ENCODE data around the gene AP3S2. TPM values are rescaled to one million over a fixed set of nuclear protein-coding genes. Genes with fewer than 3 reads are reported as not detected.
A peak's percentile ranks its signal among the peaks of the same experiment; 100 is the strongest.

AP3S2 gene
- total and polyA plus RNA-seq, 2 experiments from 2014 or later = 31.0 to 50.2 TPM

- no peak overlapping the region for H3K4me3 ChIP-seq
- DNase-seq (ENCODE audit: low read depth in 1 of 2, low spot score in 1 of 2) = no peak
Measured at GRCh38 chr15:89829616-89830440, 64.0 kb downstream of the AP3S2 start.

GRCh38 chr15:89829161-89829560 lies 64.6 kb downstream of the AP3S2 start:
- Histone ChIP-seq H3K4me3 (no peak overlapping the region), H3K36me3 (peaks cover 7% of the 10 kb centered on the region), H3K4me1 (ENCODE audit: low read depth) (peaks cover 16% of the 10 kb centered on the region), H3K27me3 (no peaks in the 10 kb centered on the region), H3K9me3 (ENCODE audit: low read depth) (no peaks in the 10 kb centered on the region), H3K27ac (peak overlapping the region; percentile 81)
- no peak for TF ChIP-seq CTCF (IDR thresholded peaks at IDR 0.05; ENCODE audit: low read depth, low read length)
- DNase-seq (ENCODE audit: low read depth in 1 of 2, low spot score in 1 of 2) = no peak

More at GRCh38 chr15:89829616-89830440, 64.0 kb downstream of the AP3S2 start:
- no peaks in the 10 kb centered on the region for H3K9me3 ChIP-seq (ENCODE audit: low read depth)
- peaks cover 16% of the 10 kb centered on the region for H3K4me1 ChIP-seq (ENCODE audit: low read depth)
- peaks cover 12% of the 10 kb centered on the region for H3K36me3 ChIP-seq
- no peak for TF ChIP-seq CTCF (IDR thresholded peaks at IDR 0.05; ENCODE audit: low read depth, low read length)
- peak overlapping the region; percentile 81 for H3K27ac ChIP-seq
- no peaks in the 10 kb centered on the region for H3K27me3 ChIP-seq

GRCh38 chr15:89828281-89829145 lies 65.3 kb downstream of the AP3S2 start:
- no peaks in the 10 kb centered on the region for H3K9me3 ChIP-seq (ENCODE audit: low read depth)
- peaks cover 3% of the 10 kb centered on the region for H3K36me3 ChIP-seq
- peak; percentile 56 to 74 for DNase-seq (ENCODE audit: low read depth in 1 of 2, low spot score in 1 of 2)
- TF ChIP-seq CTCF (IDR thresholded peaks at IDR 0.05; ENCODE audit: low read depth, low read length) = no peak
- no peaks in the 10 kb centered on the region for H3K27me3 ChIP-seq
- peak overlapping the region; percentile 81 for H3K27ac ChIP-seq
- H3K4me3 ChIP-seq = no peak overlapping the region
- H3K4me1 ChIP-seq (ENCODE audit: low read depth) = peaks cover 16% of the 10 kb centered on the region

GRCh38 chr15:89827829-89828228 lies 66.0 kb downstream of the AP3S2 start:
- Histone ChIP-seq H3K27ac (peak overlapping the region; percentile 81), H3K27me3 (no peaks in the 10 kb centered on the region), H3K4me3 (no peak overlapping the region), H3K9me3 (ENCODE audit: low read depth) (no peaks in the 10 kb centered on the region), H3K4me1 (ENCODE audit: low read depth) (peaks cover 16% of the 10 kb centered on the region), H3K36me3 (peaks cover 3% of the 10 kb centered on the region)
- no peak for TF ChIP-seq CTCF (IDR thresholded peaks at IDR 0.05; ENCODE audit: low read depth, low read length)
- DNase-seq (ENCODE audit: low read depth in 1 of 2, low spot score in 1 of 2) = no peak

GRCh38 chr15:89826671-89827655 lies 66.8 kb downstream of the AP3S2 start:
- no peak for TF ChIP-seq CTCF (IDR thresholded peaks at IDR 0.05; ENCODE audit: low read depth, low read length)

More at GRCh38 chr15:89826671-89827655, 66.8 kb downstream of the AP3S2 start:
- Histone ChIP-seq H3K27me3 (no peaks in the 10 kb centered on the region), H3K27ac (peak overlapping the region; percentile 81), H3K36me3 (peaks cover 1% of the 10 kb centered on the region), H3K4me3 (no peak overlapping the region), H3K9me3 (ENCODE audit: low read depth) (no peaks in the 10 kb centered on the region), H3K4me1 (ENCODE audit: low read depth) (peaks cover 16% of the 10 kb centered on the region)
- DNase-seq (ENCODE audit: low read depth in 1 of 2, low spot score in 1 of 2) = no peak

Measured in cardiac muscle cell (in vitro differentiated cells and primary cell).